K562 (cell line): ENCODE measurements around the gene POLD2. TPM values are rescaled to one million over a fixed set of nuclear protein-coding genes. Genes with fewer than 3 reads are reported as not detected.

Source experiments
- ATAC-seq: fragments of 200-7000 bp; cut with Tn5 transposase; 3 replicates; pipeline ENCODE4 v1.9.1; 2020; ENCODE audit warnings: moderate library complexity
- BruUV-seq: library from RNA; stranded (reverse); fragments of 400-500 nt; replicated peaks from 2 replicates; lab custom pipeline; 2021; lab: Mats Ljungman, UMichigan
- CTCF ChIA-PET: fragments of 300-600 bp; formaldehyde crosslinking; extraction: SDS; loops from one replicate; lab custom pipeline; 2021; ENCODE audit warnings: low intra/inter-chr PET ratio; lab: Yijun Ruan, JAX
- POLR2A ChIA-PET: fragments of 300-600, 350-650 bp; sonication (Branson Sonifier 250); formaldehyde crosslinking; extraction: SDS; loops from one replicate; lab custom pipeline; 2021; ENCODE audit warnings: antibody characterized with exemption, inconsistent platforms; lab: Yijun Ruan, JAX
- DNase-seq, 4 experiments: peaks; one replicate each; pipeline versions ENCODE4 v3.0.0 to v3.0.0-alpha.2; 2011 to 2018; ENCODE audit warnings: low spot score in 3 of 4, mixed read lengths in 3 of 4; ENCODE audit errors: extremely low read depth in 1 of 4
- FAIRE-seq: peaks from 2 replicates; lab custom pipeline; 2011; peaks lifted over from hg19 to GRCh38; lab: Jason Lieb, UNC
- H2AFZ ChIP-seq: 2 replicates; pipeline ENCODE4 v1.6.0; 2011; ENCODE audit warnings: low read depth, low read length, control low read depth, inconsistent platforms
- H3K27ac ChIP-seq: fragments of 200-600 bp; 3 replicates; pipeline ENCODE4 v1.8.0; 2011; ENCODE audit warnings: low read depth, mild to moderate bottlenecking, control low read depth, inconsistent platforms, low read length, moderate library complexity, mixed read lengths; ENCODE audit errors: extremely low read depth
- H3K27me3 ChIP-seq, 2 experiments: fragments of 300-600 bp in 1 of 2; 2 replicates in 1 of 2; 3 replicates in 1 of 2; pipeline versions ENCODE4 v1.6.0 to v1.8.0; 2011; ENCODE audit warnings: inconsistent platforms in 2 of 2, low read length in 2 of 2, mild to moderate bottlenecking in 1 of 2, mixed read lengths in 1 of 2, moderate library complexity in 1 of 2; ENCODE audit not compliant: control insufficient read depth in 2 of 2, insufficient read depth in 2 of 2
- H3K36me3 ChIP-seq: fragments of 300-600 bp; 3 replicates; pipeline ENCODE4 v1.8.0; 2011; ENCODE audit warnings: mild to moderate bottlenecking, low read length, inconsistent platforms; ENCODE audit not compliant: control insufficient read depth, insufficient read depth
- H3K4me1 ChIP-seq, 2 experiments: fragments of 200-600 bp in 1 of 2; replicated peaks in 1 of 2; 2 replicates in 1 of 2; 3 replicates in 1 of 2; pipeline versions ENCODE4 v1.5.1 to v1.8.0; 2011; ENCODE audit warnings: inconsistent platforms in 2 of 2, low read length in 2 of 2, mild to moderate bottlenecking in 1 of 2, mixed read lengths in 1 of 2, moderate library complexity in 1 of 2; ENCODE audit not compliant: control insufficient read depth in 2 of 2, insufficient read depth in 2 of 2
- H3K4me2 ChIP-seq: 2 replicates; pipeline ENCODE4 v1.6.1; 2011; ENCODE audit warnings: low read length, control low read depth, inconsistent platforms, mixed read lengths; ENCODE audit not compliant: insufficient read depth
- H3K4me3 ChIP-seq: fragments of 200-600 bp; sonication (generic), shearing (Covaris generic); 2 replicates; pipeline ENCODE4 v1.5.1; 2016; ENCODE audit warnings: control low read depth, inconsistent platforms
- H3K79me2 ChIP-seq: fragments of 200-600 bp; 3 replicates; pipeline ENCODE4 v1.8.0; 2011; ENCODE audit warnings: low read length, inconsistent platforms; ENCODE audit not compliant: control insufficient read depth, insufficient read depth
- H3K9ac ChIP-seq, 2 experiments: 2 replicates each; pipeline versions ENCODE4 v1.6.0 to v1.6.1; 2011; ENCODE audit warnings: low read depth in 2 of 2, low read length in 2 of 2, control low read depth in 1 of 2, inconsistent platforms in 1 of 2, mild to moderate bottlenecking in 1 of 2, mixed read lengths in 1 of 2; ENCODE audit not compliant: insufficient read depth in 1 of 2
- H3K9me1 ChIP-seq: one replicate; pipeline ENCODE4 v1.6.0; 2011; ENCODE audit warnings: inconsistent platforms, mild to moderate bottlenecking, low read length, moderate library complexity; ENCODE audit not compliant: control insufficient read depth, insufficient read depth
- H3K9me3 ChIP-seq: replicated peaks from 2 replicates; pipeline ENCODE4 v1.5.1; 2011; ENCODE audit warnings: low read depth, low read length, inconsistent platforms; ENCODE audit not compliant: control insufficient read depth, insufficient read depth
- H4K20me1 ChIP-seq: replicated peaks from 2 replicates; pipeline ENCODE4 v1.6.1; 2011; ENCODE audit warnings: low read length, inconsistent platforms, mixed read lengths; ENCODE audit not compliant: control insufficient read depth, insufficient read depth
- FOXJ2 ChIP-seq: fragments of 200-800 bp; sonication (Bioruptor generic); IDR thresholded peaks from 2 replicates; pipeline ENCODE4 v1.6.1; 2016; ENCODE audit warnings: missing genetic modification characterization, missing compliant biosample characterization
- HDGF ChIP-seq: fragments of 450-650 bp; IDR thresholded peaks from 2 replicates; pipeline ENCODE4 v1.6.1; 2016
- MCM5 ChIP-seq: fragments of 450-650 bp; IDR thresholded peaks from 2 replicates; pipeline ENCODE4 v1.6.1; 2016; ENCODE audit warnings: low read depth
- NRF1 ChIP-seq, 2 experiments: fragments of 450-650 bp; IDR thresholded peaks in 1 of 2; conservative IDR thresholded peaks in 1 of 2; 2 replicates each; pipeline ENCODE4 v1.6.1; 2014; ENCODE audit warnings: mild to moderate bottlenecking in 2 of 2
- PHTF2 ChIP-seq: fragments of 250-450 bp; sonication (Bioruptor Pico); IDR thresholded peaks from 2 replicates; pipeline ENCODE4 v1.5.0; 2021; ENCODE audit warnings: mild to moderate bottlenecking
- POLR2G ChIP-seq: fragments of 200-400 bp; formaldehyde crosslinking; IDR thresholded peaks from 2 replicates; pipeline ENCODE4 v1.6.1; 2017; ENCODE audit warnings: low read depth, mild to moderate bottlenecking, antibody characterized with exemption, low read length, moderate library complexity
- ZNF584 ChIP-seq: fragments of 200-800 bp; sonication (Bioruptor generic); IDR thresholded peaks from 2 replicates; pipeline ENCODE4 v1.6.1; 2016; ENCODE audit warnings: low read depth, mild to moderate bottlenecking, missing genetic modification characterization, missing compliant biosample characterization
- WGBS: fragments of 100-300 bp; shearing (Covaris generic); methylation state at CpG from one replicate; pipeline ENCODE4 v1.1.6; 2016; ENCODE audit warnings: low coverage, mixed read lengths; ENCODE audit not compliant: insufficient coverage; ENCODE audit errors: missing lambda C conversion rate; 5-methylcytosine and 5-hydroxymethylcytosine counted together
- in situ Hi-C: fragments of 300-500 bp; cut with MboI; formaldehyde crosslinking; loops from 4 replicates; pipeline ENCODE4 v1.15.0; 2018; ENCODE audit warnings: inconsistent platforms, mixed read lengths
- intact Hi-C: fragments of 100-400 bp; cut with micrococcal nuclease; formaldehyde crosslinking; loops from 2 replicates; pipeline ENCODE4 v1.14.2; 2022
- polyA plus RNA-seq, 8 experiments: library from polyadenylated mRNA; depleted of rRNA in 4 of 8; stranded (reverse) in 5 of 8; unstranded in 3 of 8; fragments of >200 nt; fragmentation: Nextera tagmentation in 2 of 8; fragmentation: Illumina TruSeq in 1 of 8; extraction: Ambion mirVana in 2 of 8; extraction: Trizol in 1 of 8; gene quantifications; 2 replicates each; pipeline versions ENCODE4 v1.2.1 to v1.2.3, GENCODE V29; 2011 to 2014; ENCODE audit warnings: inconsistent platforms in 1 of 8, missing spikeins in 1 of 8
- total RNA-seq, 7 experiments: library from RNA; depleted of rRNA in 6 of 7; stranded (reverse); fragments of >200 nt in 6 of 7; fragmentation: Illumina TruSeq in 2 of 7; extraction: Trizol in 2 of 7; gene quantifications; 2 replicates each; pipeline versions ENCODE4 v1.2.1 to v1.2.3, GENCODE V29; 2011 to 2021; ENCODE audit warnings: low replicate concordance in 1 of 7

POLD2 gene
- total and polyA plus RNA-seq, 9 of the 15 experiments (the other 6 are each of a cell fraction or from before 2014, with no cell fraction given) = 29.7 to 259 (median 225) TPM

- no peak overlapping the region for H3K4me2 ChIP-seq
- no peak overlapping the region for H3K4me3 ChIP-seq
- peaks cover 10 to 54% of the 10 kb centered on the region in 2 experiments; a peak in 4 of 5 replicates for H3K4me1 ChIP-seq
- no peak for TF ChIP-seq FOXJ2
- no peak for TF ChIP-seq HDGF
- no peak for TF ChIP-seq ZNF584 (CRISPR knock-in tag)
- TF ChIP-seq PHTF2 (CRISPR knock-in tag) = no peak
- TF ChIP-seq POLR2G = peak; percentile 31; the same call in 1 of the 2 replicates
- TF ChIP-seq MCM5 = no peak
- TF ChIP-seq NRF1 (conservative IDR thresholded peaks at IDR 0.05 in 1 of 2, IDR thresholded peaks at IDR 0.05 in 1 of 2) = peak; percentile 11 to 33; a peak in 1 of 4 replicates
- BruUV-seq = no TSS peak
- no peak overlapping the region for H3K9ac ChIP-seq
- peaks cover 18% of the 10 kb centered on the region; the same call in 2 of the 3 replicates for H3K36me3 ChIP-seq
- no peaks in the 10 kb centered on the region for H3K9me3 ChIP-seq
- in situ Hi-C loops = no loop called here
- no peaks in the 10 kb centered on the region for H3K79me2 ChIP-seq
- DNase-seq (no peak), ATAC-seq (no peak), FAIRE-seq (no peak)
- CTCF ChIA-PET = no interaction called here
- intact Hi-C loops = no loop called here
- POLR2A ChIA-PET = interaction anchor here (1.0 to 2.5 kb wide), 4 partner anchors 9 to 86 kb away, joined by 3 to 10 read pairs (median 4); no protein-coding TSS in a partner anchor
- peaks cover 22% of the 10 kb centered on the region for H4K20me1 ChIP-seq
- H3K9me1 ChIP-seq = peaks cover 9% of the 10 kb centered on the region
- no peak overlapping the region for H3K27ac ChIP-seq
- no peak overlapping the region for H2AFZ ChIP-seq
- WGBS = 11% methylated on average over 27 of the region's 27 CpGs
- H3K27me3 ChIP-seq = peaks cover 2 to 36% of the 10 kb centered on the region in 2 experiments; a peak in 3 of 5 replicates
These were observed 12.4 kb downstream of the POLD2 start for GRCh38 chr7:44110719-44111635.
